ENCODE results near the gene CACNA1S. TPM values are rescaled to one million over a fixed set of nuclear protein-coding genes. Genes with fewer than 3 reads are reported as not detected.

Gene CACNA1S
- total and polyA plus RNA-seq, 12 donors, result under 0.01 to 0.07 TPM; not detected in 10

DNA sequence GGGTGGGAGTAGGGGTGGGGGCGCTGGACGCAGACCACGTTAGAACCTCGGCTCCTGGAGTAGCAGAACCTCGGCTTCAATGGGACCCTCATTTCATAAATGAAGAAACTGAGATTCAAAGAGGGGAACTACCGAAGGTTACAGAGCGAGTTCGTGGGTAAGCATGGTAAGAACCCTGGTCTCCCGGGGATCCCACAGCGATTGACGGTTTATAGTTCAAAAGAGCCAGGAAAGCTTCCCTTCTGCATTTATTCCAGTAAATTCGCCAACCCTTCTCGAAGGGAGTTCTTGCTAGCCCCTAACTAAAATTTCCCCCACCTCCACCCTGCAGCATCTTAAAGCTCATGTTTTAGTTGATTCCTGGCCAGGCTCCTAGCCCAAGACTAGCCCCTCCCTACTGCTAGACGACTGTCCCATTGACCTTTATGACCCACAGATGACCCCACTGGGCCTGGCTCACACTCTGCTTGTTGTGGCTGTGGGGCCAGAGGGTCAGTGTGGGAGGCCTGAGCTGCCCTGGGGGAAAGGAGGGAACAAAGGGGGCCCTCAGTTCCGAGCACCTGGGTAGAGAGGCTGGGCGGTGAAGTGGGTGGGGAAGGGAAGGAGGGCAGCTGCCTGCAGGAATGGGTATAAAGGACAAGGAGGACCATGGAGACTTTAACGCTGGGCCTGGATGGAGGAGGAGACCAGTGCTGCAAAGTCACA, 88.2 kb downstream of the CACNA1S start:
- Histone ChIP-seq H3K4me3 (peak overlapping the region in 1 of 4 donors; percentile 75), H3K9me3 (replicated peaks in 1 of 3) (no peaks in the 10 kb centered on the region), H3K27ac (no peak overlapping the region), H3K4me1 (replicated peaks in 1 of 2) (peaks cover 5 to 41% of the 10 kb centered on the region in 2 donors), H3K36me3 (replicated peaks in 1 of 2) (no peaks in the 10 kb centered on the region), H3K27me3 (no peaks in the 10 kb centered on the region)
- no peak for DNase-seq
- intact Hi-C loops (cut with DNase I), result no loop called here
- TF ChIP-seq, protein P1, sequence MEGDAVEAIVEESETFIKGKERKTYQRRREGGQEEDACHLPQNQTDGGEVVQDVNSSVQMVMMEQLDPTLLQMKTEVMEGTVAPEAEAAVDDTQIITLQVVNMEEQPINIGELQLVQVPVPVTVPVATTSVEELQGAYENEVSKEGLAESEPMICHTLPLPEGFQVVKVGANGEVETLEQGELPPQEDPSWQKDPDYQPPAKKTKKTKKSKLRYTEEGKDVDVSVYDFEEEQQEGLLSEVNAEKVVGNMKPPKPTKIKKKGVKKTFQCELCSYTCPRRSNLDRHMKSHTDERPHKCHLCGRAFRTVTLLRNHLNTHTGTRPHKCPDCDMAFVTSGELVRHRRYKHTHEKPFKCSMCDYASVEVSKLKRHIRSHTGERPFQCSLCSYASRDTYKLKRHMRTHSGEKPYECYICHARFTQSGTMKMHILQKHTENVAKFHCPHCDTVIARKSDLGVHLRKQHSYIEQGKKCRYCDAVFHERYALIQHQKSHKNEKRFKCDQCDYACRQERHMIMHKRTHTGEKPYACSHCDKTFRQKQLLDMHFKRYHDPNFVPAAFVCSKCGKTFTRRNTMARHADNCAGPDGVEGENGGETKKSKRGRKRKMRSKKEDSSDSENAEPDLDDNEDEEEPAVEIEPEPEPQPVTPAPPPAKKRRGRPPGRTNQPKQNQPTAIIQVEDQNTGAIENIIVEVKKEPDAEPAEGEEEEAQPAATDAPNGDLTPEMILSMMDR (IDR thresholded peaks at IDR 0.05), result no peak
- no peak for TF ChIP-seq POLR2A (IDR thresholded peaks at IDR 0.05)
- WGBS, 4 donors, result 47 to 50% (median 48%) methylated on average over 16 to 17 of the region's 17 CpGs

DNA sequence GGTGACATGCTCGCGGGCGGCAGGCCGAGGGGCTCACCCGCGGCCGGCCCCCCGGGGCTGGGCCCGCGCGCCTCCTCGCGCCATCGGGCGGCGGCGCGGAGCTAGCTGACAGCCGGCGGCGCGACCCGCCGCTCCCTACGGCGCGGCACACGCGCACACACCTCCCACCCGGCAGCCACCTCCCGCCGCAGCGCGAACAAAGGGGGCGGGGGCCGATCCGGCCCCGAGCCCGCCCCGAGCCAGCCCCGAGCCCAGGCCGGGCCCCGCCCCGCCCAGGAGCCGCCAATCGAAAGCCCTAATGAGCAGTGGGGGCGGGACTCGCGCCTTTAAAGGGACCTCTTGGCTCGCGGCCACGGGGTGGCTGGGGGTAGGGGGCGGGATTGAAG, 88.7 kb downstream of the CACNA1S start, which contains the start of gene KIF21B:
KIF21B (minus strand) TSS at position 198 of the 386 bp plus-strand sequence. CDS start 331 bp downstream, outside the sequence.
- no peaks in the 10 kb centered on the region for H3K27me3 ChIP-seq
- H3K9me3 ChIP-seq (replicated peaks in 1 of 3), result no peaks in the 10 kb centered on the region
- 0 to 3% (median 0%) methylated on average over 1 to 53 of the region's 53 CpGs for WGBS, 4 donors
- no peaks in the 10 kb centered on the region for H3K36me3 ChIP-seq (replicated peaks in 1 of 2)
- H3K4me3 ChIP-seq, result peak within 1 kb of the TSS in 2 of 4 donors; percentile 32 to 75
- DNase-seq, result peak; percentile 56 to 77 (median 73)
- peak within 1 kb of the TSS in 1 of 5 donors; percentile 49 for H3K27ac ChIP-seq
- no peak for TF ChIP-seq POLR2A (IDR thresholded peaks at IDR 0.05)
- TF ChIP-seq, protein P1 (IDR thresholded peaks at IDR 0.05), result no peak
- intact Hi-C loops (cut with DNase I), result no loop called here
- H3K4me1 ChIP-seq (replicated peaks in 1 of 2), result peaks cover 5 to 37% of the 10 kb centered on the region in 2 donors

DNA sequence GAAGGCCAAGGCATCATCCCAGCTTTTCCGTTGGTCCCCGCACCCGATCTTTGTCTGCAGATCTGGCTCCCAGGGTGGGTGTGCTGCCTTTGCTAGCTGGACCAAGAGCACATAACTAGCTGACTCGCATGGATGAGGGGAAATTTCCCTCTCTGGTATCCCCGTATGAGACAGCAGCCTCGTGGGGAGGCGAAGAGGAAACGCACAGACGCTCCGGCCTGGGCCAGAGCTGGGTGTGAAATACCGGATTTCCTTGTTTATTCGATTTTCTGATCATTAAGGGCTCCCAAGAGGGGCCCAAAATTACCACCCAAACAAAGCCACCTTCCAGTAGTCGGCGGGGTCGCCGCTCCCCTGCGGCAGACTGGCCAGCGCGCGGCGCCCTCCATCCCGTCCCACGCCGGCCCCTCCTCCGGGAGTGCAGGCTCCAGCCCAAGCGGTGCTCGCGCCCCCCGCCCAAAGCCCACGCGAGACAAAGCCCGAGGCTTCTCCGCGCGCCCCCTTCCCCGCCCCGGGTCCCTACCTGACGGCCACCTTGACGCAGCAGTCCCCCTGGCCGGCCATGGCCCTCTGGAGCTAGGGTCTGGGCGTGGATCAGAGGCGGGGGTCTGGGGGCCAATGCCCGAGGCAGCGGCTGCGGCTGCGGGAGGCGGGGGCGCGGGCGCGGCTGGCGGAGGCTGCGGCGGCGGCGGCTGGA, 89.3 kb downstream of the CACNA1S start:
- H3K27ac ChIP-seq, result peak overlapping the region in 1 of 5 donors; percentile 49
- 7 to 71% (median 18%) methylated on average over 3 to 55 of the region's 56 CpGs for WGBS, 4 donors
- no peaks in the 10 kb centered on the region for H3K27me3 ChIP-seq
- DNase-seq, result no peak
- peaks cover 5 to 32% of the 10 kb centered on the region in 2 donors for H3K4me1 ChIP-seq (replicated peaks in 1 of 2)
- TF ChIP-seq, protein P1 (IDR thresholded peaks at IDR 0.05), result no peak
- H3K9me3 ChIP-seq (replicated peaks in 1 of 3), result no peaks in the 10 kb centered on the region
- H3K4me3 ChIP-seq, result peak overlapping the region in 2 of 4 donors; percentile 32 to 75
- H3K36me3 ChIP-seq (replicated peaks in 1 of 2), result no peaks in the 10 kb centered on the region
- intact Hi-C loops (cut with DNase I), result no loop called here

DNA sequence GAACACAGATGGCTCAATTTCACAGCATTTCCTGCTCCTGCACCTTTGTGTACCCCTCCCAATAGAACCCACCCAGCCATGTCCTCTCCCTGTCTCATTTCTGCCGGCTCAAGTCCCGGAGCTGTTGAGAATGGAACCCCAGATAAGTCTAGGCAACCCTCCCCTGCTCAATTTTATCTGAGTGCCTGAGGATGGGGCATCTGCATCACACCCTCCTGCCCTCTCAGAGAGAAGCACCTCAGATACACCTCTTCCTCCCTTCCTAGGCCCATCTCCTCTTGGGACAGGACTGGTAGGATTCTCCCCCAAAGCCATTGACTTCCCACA, 89.8 kb downstream of the CACNA1S start:
- Histone ChIP-seq H3K27ac (peak overlapping the region in 1 of 5 donors; percentile 5), H3K4me1 (replicated peaks in 1 of 2) (peaks cover 5 to 27% of the 10 kb centered on the region in 2 donors), H3K27me3 (no peaks in the 10 kb centered on the region), H3K36me3 (replicated peaks in 1 of 2) (no peaks in the 10 kb centered on the region), H3K4me3 (peak overlapping the region in 1 of 4 donors; percentile 75), H3K9me3 (replicated peaks in 1 of 3) (no peaks in the 10 kb centered on the region)
- WGBS, 4 donors, result 61 to 94% (median 82%) methylated on average over 2 of the region's 2 CpGs
- no peak for TF ChIP-seq POLR2A (IDR thresholded peaks at IDR 0.05)
- TF ChIP-seq, protein P1 (IDR thresholded peaks at IDR 0.05), result no peak
- intact Hi-C loops (cut with DNase I), result no loop called here
- DNase-seq, result no peak
